Superior temporal gyrus (tissue), 1 donor: Measurements from ENCODE around the gene CYB561A3.

Experiments
- DNase-seq: peaks from one replicate; pipeline ENCODE4 v3.0.0-alpha.2; 2016; ENCODE audit errors: extremely low spot score

The CYB561A3 gene

GRCh38 chr11:61369372-61370348 is 8.0 kb upstream of the CYB561A3 start:
- no peak for DNase-seq

GRCh38 chr11:61368646-61369045 is 7.0 kb upstream of the CYB561A3 start:
- no peak for DNase-seq

- DNase-seq: no peak
Measured at GRCh38 chr11:61367406-61367805, 5.7 kb upstream of the CYB561A3 start.

GRCh38 chr11:61364012-61364675 is 2.5 kb upstream of the CYB561A3 start:
- DNase-seq: no peak

GRCh38 chr11:61362542-61362875 is 827 bp upstream of the CYB561A3 start:
- DNase-seq: no peak

GRCh38 chr11:61361237-61361740 is 393 bp downstream of the CYB561A3 start:
- DNase-seq: no peak

- DNase-seq: no peak
Measured at GRCh38 chr11:61359516-61359915, 2.2 kb downstream of the CYB561A3 start.

GRCh38 chr11:61358566-61358965 is 3.1 kb downstream of the CYB561A3 start:
- no peak for DNase-seq

GRCh38 chr11:61357894-61358239 is 3.8 kb downstream of the CYB561A3 start:
- no peak for DNase-seq

GRCh38 chr11:61357233-61357893 is 4.3 kb downstream of the CYB561A3 start:
- DNase-seq: no peak

GRCh38 chr11:61356706-61357105 is 5.0 kb downstream of the CYB561A3 start:
- no peak for DNase-seq

GRCh38 chr11:61354208-61354607 is 7.5 kb downstream of the CYB561A3 start:
- DNase-seq: no peak

GRCh38 chr11:61353131-61354067 is 8.3 kb downstream of the CYB561A3 start:
- DNase-seq: no peak

GRCh38 chr11:61352038-61352437 is 9.6 kb downstream of the CYB561A3 start:
- DNase-seq: no peak

GRCh38 chr11:61350803-61351202 is 10.9 kb downstream of the CYB561A3 start:
- no peak for DNase-seq

GRCh38 chr11:61350336-61350735 is 11.3 kb downstream of the CYB561A3 start:
- DNase-seq: no peak

- DNase-seq: no peak
Measured at GRCh38 chr11:61349916-61350315, 11.8 kb downstream of the CYB561A3 start.

GRCh38 chr11:61349189-61349751 is 12.4 kb downstream of the CYB561A3 start:
- DNase-seq: no peak

GRCh38 chr11:61347916-61348461 is 13.7 kb downstream of the CYB561A3 start:
- no peak for DNase-seq

GRCh38 chr11:61345954-61346843 is 15.5 kb downstream of the CYB561A3 start:
- no peak for DNase-seq
